Peyer's patch (tissue), 4 donors: ENCODE measurements around the gene ING3.

ENCODE experiments used
- CTCF ChIP-seq, 6 experiments: fragments of 450-650 bp in 4 of 6; fragments of 200-600 bp in 2 of 6; sonication (generic) in 1 of 6; IDR thresholded peaks; one replicate each; pipeline ENCODE4 v1.5.1; 2017 to 2019; ENCODE audit warnings: antibody characterized with exemption in 6 of 6, mild to moderate bottlenecking in 3 of 6, moderate library complexity in 1 of 6
- POLR2A ChIP-seq, 2 donors: fragments of 450-650 bp; IDR thresholded peaks; one replicate each; pipeline ENCODE4 v1.5.1; 2017; ENCODE audit warnings: antibody characterized with exemption in 2 of 2, mild to moderate bottlenecking in 2 of 2, moderate library complexity in 2 of 2

- TF ChIP-seq CTCF (IDR thresholded peaks at IDR 0.05) (no peak), POLR2A (IDR thresholded peaks at IDR 0.05) (no peak)
These were observed 1.2 kb downstream of the ING3 start for GRCh38 chr7:120951826-120952225.
